Measurements from ENCODE around the gene EGFLAM. TPM values are rescaled to one million over a fixed set of nuclear protein-coding genes. Genes with fewer than 3 reads are reported as not detected.

EGFLAM gene
- total RNA-seq, 1 experiment from 2014 or later, result 9.3 TPM

GRCh38 chr5:38473008-38473407, 214.6 kb downstream of the EGFLAM start:
- BruUV-seq (replicated peaks), result no TSS peak
- no peak for DNase-seq (ENCODE audit: unreplicated experiment)
- TF ChIP-seq, protein P1, sequence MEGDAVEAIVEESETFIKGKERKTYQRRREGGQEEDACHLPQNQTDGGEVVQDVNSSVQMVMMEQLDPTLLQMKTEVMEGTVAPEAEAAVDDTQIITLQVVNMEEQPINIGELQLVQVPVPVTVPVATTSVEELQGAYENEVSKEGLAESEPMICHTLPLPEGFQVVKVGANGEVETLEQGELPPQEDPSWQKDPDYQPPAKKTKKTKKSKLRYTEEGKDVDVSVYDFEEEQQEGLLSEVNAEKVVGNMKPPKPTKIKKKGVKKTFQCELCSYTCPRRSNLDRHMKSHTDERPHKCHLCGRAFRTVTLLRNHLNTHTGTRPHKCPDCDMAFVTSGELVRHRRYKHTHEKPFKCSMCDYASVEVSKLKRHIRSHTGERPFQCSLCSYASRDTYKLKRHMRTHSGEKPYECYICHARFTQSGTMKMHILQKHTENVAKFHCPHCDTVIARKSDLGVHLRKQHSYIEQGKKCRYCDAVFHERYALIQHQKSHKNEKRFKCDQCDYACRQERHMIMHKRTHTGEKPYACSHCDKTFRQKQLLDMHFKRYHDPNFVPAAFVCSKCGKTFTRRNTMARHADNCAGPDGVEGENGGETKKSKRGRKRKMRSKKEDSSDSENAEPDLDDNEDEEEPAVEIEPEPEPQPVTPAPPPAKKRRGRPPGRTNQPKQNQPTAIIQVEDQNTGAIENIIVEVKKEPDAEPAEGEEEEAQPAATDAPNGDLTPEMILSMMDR (IDR thresholded peaks at IDR 0.05; ENCODE audit: unreplicated experiment), result no peak
- Mint-ChIP-seq H3K27ac (ENCODE audit: low read depth, unreplicated experiment) (no peak overlapping the region), H3K36me3 (ENCODE audit: insufficient read depth, unreplicated experiment) (no peaks in the 10 kb centered on the region), H3K27me3 (ENCODE audit: insufficient read depth, unreplicated experiment) (no peaks in the 10 kb centered on the region), H3K9me3 (ENCODE audit: unreplicated experiment) (no peaks in the 10 kb centered on the region), H3K4me1 (ENCODE audit: insufficient read depth, unreplicated experiment) (peaks cover 15% of the 10 kb centered on the region), H3K4me3 (ENCODE audit: unreplicated experiment) (no peak overlapping the region)
- intact Hi-C loops (cut with micrococcal nuclease), result no loop called here
- ChIA-PET POLR2A (no interaction called here), CTCF (no interaction called here)

- Mint-ChIP-seq H3K27ac (ENCODE audit: low read depth, unreplicated experiment) (no peak overlapping the region), H3K36me3 (ENCODE audit: insufficient read depth, unreplicated experiment) (peaks cover 5% of the 10 kb centered on the region), H3K27me3 (ENCODE audit: insufficient read depth, unreplicated experiment) (no peaks in the 10 kb centered on the region), H3K4me1 (ENCODE audit: insufficient read depth, unreplicated experiment) (no peaks in the 10 kb centered on the region), H3K9me3 (ENCODE audit: unreplicated experiment) (no peaks in the 10 kb centered on the region), H3K4me3 (ENCODE audit: unreplicated experiment) (no peak overlapping the region)
- TF ChIP-seq, protein P1 (IDR thresholded peaks at IDR 0.05; ENCODE audit: unreplicated experiment), result no peak
- no peak for DNase-seq (ENCODE audit: unreplicated experiment)
- ChIA-PET POLR2A (no interaction called here), CTCF (interaction anchor here (0.7 to 0.9 kb wide), 2 partner anchors 10 to 22 kb away, joined by 3 to 4 read pairs; no protein-coding TSS in a partner anchor)
- no TSS peak for BruUV-seq (replicated peaks)
- intact Hi-C loops (cut with micrococcal nuclease), result no loop called here
Observed at GRCh38 chr5:38478166-38478565, 219.8 kb downstream of the EGFLAM start.

DNA sequence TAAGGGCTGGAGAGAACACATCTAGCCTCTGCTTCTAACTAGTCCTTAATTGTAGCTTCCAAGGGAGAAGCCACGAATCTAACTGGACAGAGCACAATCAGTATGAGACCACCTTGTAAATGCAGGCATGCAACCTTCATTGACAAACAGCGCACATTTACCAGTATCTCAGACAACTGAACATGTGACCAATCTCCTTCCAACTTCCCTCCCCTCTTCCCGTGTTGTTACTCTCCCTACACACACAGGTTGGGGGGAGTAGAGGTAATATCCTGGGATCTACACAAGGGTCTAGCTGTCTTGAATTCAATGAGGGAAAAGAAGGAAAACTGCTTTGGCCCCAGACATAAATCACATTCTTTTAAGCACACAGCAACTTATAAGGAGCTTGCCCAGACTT, 220.5 kb downstream of the EGFLAM start:
- Mint-ChIP-seq H3K4me1 (ENCODE audit: insufficient read depth, unreplicated experiment) (no peaks in the 10 kb centered on the region), H3K36me3 (ENCODE audit: insufficient read depth, unreplicated experiment) (peaks cover 5% of the 10 kb centered on the region), H3K27ac (ENCODE audit: low read depth, unreplicated experiment) (no peak overlapping the region), H3K9me3 (ENCODE audit: unreplicated experiment) (no peaks in the 10 kb centered on the region), H3K4me3 (ENCODE audit: unreplicated experiment) (no peak overlapping the region), H3K27me3 (ENCODE audit: insufficient read depth, unreplicated experiment) (no peaks in the 10 kb centered on the region)
- CTCF ChIA-PET, result interaction anchor here (0.9 kb wide), 1 partner anchor 23 kb away, joined by 4 read pairs; no protein-coding TSS in a partner anchor
- DNase-seq (ENCODE audit: unreplicated experiment), result no peak
- no TSS peak for BruUV-seq (replicated peaks)
- POLR2A ChIA-PET, result no interaction called here
- intact Hi-C loops (cut with micrococcal nuclease), result no loop called here
- TF ChIP-seq, protein P1 (IDR thresholded peaks at IDR 0.05; ENCODE audit: unreplicated experiment), result no peak

DNA sequence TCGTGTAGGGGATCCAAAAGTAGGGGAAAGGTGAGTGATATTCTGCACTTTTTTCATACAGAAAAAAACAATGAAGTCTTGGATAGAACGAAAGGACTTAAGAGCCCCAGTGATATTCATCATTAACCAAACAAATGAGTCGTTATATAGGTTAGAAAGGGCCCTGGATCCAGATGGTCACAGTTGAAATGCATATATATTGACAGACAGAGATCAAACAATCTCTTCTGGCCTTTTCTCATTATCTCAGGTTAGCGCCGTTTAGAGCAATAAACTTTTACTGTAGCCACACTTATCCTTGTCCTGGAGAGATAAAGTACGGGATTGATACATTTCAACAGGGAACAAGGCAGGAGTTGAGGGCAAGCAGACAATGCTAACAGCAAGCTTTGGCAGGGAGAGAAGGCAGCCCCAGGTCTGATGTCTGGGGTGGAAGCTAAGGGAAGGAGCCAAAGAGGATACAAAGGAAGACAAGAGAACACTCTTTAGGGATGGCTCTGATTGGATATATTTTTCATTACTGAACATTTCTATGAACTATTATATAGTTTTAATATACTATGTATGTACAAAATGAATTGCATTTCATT, 221.1 kb downstream of the EGFLAM start:
- TF ChIP-seq, protein P1 (IDR thresholded peaks at IDR 0.05; ENCODE audit: unreplicated experiment), result no peak
- no TSS peak for BruUV-seq (replicated peaks)
- no peaks in the 10 kb centered on the region for H3K4me1 Mint-ChIP-seq (ENCODE audit: insufficient read depth, unreplicated experiment)
- H3K9me3 Mint-ChIP-seq (ENCODE audit: unreplicated experiment), result no peaks in the 10 kb centered on the region
- CTCF ChIA-PET, result no interaction called here
- H3K27ac Mint-ChIP-seq (ENCODE audit: low read depth, unreplicated experiment), result no peak overlapping the region
- peaks cover 5% of the 10 kb centered on the region for H3K36me3 Mint-ChIP-seq (ENCODE audit: insufficient read depth, unreplicated experiment)
- intact Hi-C loops (cut with micrococcal nuclease), result no loop called here
- no peak overlapping the region for H3K4me3 Mint-ChIP-seq (ENCODE audit: unreplicated experiment)
- DNase-seq (ENCODE audit: unreplicated experiment), result no peak
- no peaks in the 10 kb centered on the region for H3K27me3 Mint-ChIP-seq (ENCODE audit: insufficient read depth, unreplicated experiment)
- POLR2A ChIA-PET, result interaction anchor here (1.5 kb wide), 1 partner anchor 12 kb away, joined by 4 read pairs; no protein-coding TSS in a partner anchor

Measured in MCF 10A (cell line).